Measurements from ENCODE around the gene PLEKHH1.
"Not testable (repeated sequence)": the region's sequence is repeated elsewhere in the genome, so short reads cannot be mapped to it uniquely, and the experiment has no call there.

PLEKHH1 gene

GRCh38 chr14:67589204-67589770, 56.2 kb downstream of the PLEKHH1 start:
- DNase-seq, result no peak

- not testable (repeated sequence) for DNase-seq
Observed at GRCh38 chr14:67593650-67594049, 60.6 kb downstream of the PLEKHH1 start.

GRCh38 chr14:67595392-67595791, 62.3 kb downstream of the PLEKHH1 start:
- DNase-seq, result no peak

- DNase-seq, result peak; percentile 89
Observed at GRCh38 chr14:67599698-67600561, 66.8 kb downstream of the PLEKHH1 start, which contains the start of gene PIGH. Gene PIGH (minus strand): TSS chr14:67600268. CDS start chr14:67600203, 65 bp downstream.

GRCh38 chr14:67600562-67600974, 67.5 kb downstream of the PLEKHH1 start:
- DNase-seq, result not testable (repeated sequence)

- DNase-seq, result no peak
Observed at GRCh38 chr14:67602076-67602475, 69.0 kb downstream of the PLEKHH1 start.

- DNase-seq, result no peak
Observed at GRCh38 chr14:67602995-67603545, 70.0 kb downstream of the PLEKHH1 start.

GRCh38 chr14:67607646-67608045, 74.6 kb downstream of the PLEKHH1 start:
- no peak for DNase-seq

GRCh38 chr14:67609642-67610310, 76.7 kb downstream of the PLEKHH1 start:
- no peak for DNase-seq

GRCh38 chr14:67610491-67610890, 77.4 kb downstream of the PLEKHH1 start:
- no peak for DNase-seq

GRCh38 chr14:67618617-67619063, 85.5 kb downstream of the PLEKHH1 start:
- peak; percentile 73 for DNase-seq

GRCh38 chr14:67619446-67620216, 86.5 kb downstream of the PLEKHH1 start, which contains the start of gene ARG2:
Gene ARG2 (plus strand): TSS chr14:67619920. CDS start chr14:67619978, 58 bp downstream.
- DNase-seq, result peak; percentile 93

GRCh38 chr14:67620217-67620785, 87.2 kb downstream of the PLEKHH1 start:
- peak; percentile 36 for DNase-seq

GRCh38 chr14:67622675-67623074, 89.6 kb downstream of the PLEKHH1 start:
- no peak for DNase-seq

- DNase-seq, result no peak
Observed at GRCh38 chr14:67623114-67623513, 90.0 kb downstream of the PLEKHH1 start.

GRCh38 chr14:67626131-67626530, 93.0 kb downstream of the PLEKHH1 start:
- DNase-seq, result not testable (repeated sequence)

- no peak for DNase-seq
Observed at GRCh38 chr14:67627519-67627918, 94.4 kb downstream of the PLEKHH1 start.

- no peak for DNase-seq
Observed at GRCh38 chr14:67630186-67630585, 97.1 kb downstream of the PLEKHH1 start.

- no peak for DNase-seq
Observed at GRCh38 chr14:67630938-67631337, 97.8 kb downstream of the PLEKHH1 start.

GRCh38 chr14:67633451-67634147, 100.5 kb downstream of the PLEKHH1 start:
- DNase-seq, result no peak

GRCh38 chr14:67636361-67636919, 103.3 kb downstream of the PLEKHH1 start:
- DNase-seq, result no peak

All from NCI-H82 (cell line).